Progenitor cell of endocrine pancreas (in vitro differentiated cells): ENCODE results near the gene GALNS. TPM values are rescaled to one million over a fixed set of nuclear protein-coding genes. Genes with fewer than 3 reads are reported as not detected.

ENCODE experiments used
- DNase-seq: peaks from one replicate; pipeline ENCODE4 v3.0.0; 2021; ENCODE audit warnings: low spot score; ENCODE audit not compliant: unreplicated experiment
- H3K27ac Mint-ChIP-seq: 2 replicates; pipeline ENCODE4 v1.8.0; 2021; ENCODE audit warnings: mild to moderate bottlenecking, moderate library complexity, mixed read lengths
- H3K27me3 Mint-ChIP-seq: 2 replicates; pipeline ENCODE4 v1.8.0; 2021; ENCODE audit warnings: mixed read lengths
- H3K36me3 Mint-ChIP-seq: 2 replicates; pipeline ENCODE4 v1.8.0; 2022; ENCODE audit warnings: mixed read lengths; ENCODE audit not compliant: insufficient read depth
- H3K4me1 Mint-ChIP-seq: 2 replicates; pipeline ENCODE4 v1.8.0; 2021; ENCODE audit warnings: low read depth, mixed read lengths
- H3K4me3 Mint-ChIP-seq: 2 replicates; pipeline ENCODE4 v1.8.0; 2021; ENCODE audit warnings: low read depth, mild to moderate bottlenecking, moderate library complexity, mixed read lengths
- H3K9me3 Mint-ChIP-seq: 2 replicates; pipeline ENCODE4 v1.8.0; 2021; ENCODE audit warnings: low read depth, mixed read lengths
- total RNA-seq: library from RNA; stranded (reverse); gene quantifications from 2 replicates; pipeline ENCODE4 v1.2.1, GENCODE V29; 2021
- TF ChIP-seq, protein P1 (sequence below): fragments of 200-600 bp; sonication (generic); IDR thresholded peaks from one replicate; pipeline ENCODE4 v1.5.0; 2021; ENCODE audit warnings: antibody characterized with exemption, mild to moderate bottlenecking; ENCODE audit not compliant: unreplicated experiment

Gene GALNS
- total RNA-seq, 1 donor from 2014 or later: 32.7 TPM

DNA sequence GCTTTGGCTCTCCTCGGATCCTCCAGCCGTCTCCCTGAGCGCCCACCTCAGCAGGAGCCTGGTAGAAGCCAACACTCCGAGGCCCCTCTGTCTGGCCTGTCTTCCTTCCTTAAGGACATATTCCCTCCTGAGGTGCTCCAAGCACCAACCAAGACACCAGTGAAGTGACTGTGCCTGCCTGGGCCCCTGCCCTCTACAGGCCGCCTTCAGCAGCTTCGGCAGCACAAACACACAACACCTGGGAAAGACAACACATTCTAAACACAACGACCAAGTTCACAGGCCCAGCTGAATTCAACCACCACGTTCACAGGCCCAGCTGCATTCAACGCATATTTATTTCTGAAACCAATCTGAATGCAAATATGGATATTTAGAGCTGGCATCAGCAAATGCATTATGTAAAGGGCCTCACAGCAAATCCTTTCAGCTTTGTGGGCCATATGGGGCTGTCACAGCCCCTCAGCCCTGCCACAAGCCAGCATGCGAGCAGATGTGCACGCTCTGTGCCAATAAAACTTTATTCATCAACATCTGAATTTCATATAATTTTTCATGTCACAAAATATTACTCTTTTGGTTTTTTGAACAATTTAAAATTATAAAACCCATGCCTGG lies 12.2 kb downstream of the GALNS start:
- no peaks in the 10 kb centered on the region for H3K36me3 Mint-ChIP-seq
- TF ChIP-seq, protein P1, sequence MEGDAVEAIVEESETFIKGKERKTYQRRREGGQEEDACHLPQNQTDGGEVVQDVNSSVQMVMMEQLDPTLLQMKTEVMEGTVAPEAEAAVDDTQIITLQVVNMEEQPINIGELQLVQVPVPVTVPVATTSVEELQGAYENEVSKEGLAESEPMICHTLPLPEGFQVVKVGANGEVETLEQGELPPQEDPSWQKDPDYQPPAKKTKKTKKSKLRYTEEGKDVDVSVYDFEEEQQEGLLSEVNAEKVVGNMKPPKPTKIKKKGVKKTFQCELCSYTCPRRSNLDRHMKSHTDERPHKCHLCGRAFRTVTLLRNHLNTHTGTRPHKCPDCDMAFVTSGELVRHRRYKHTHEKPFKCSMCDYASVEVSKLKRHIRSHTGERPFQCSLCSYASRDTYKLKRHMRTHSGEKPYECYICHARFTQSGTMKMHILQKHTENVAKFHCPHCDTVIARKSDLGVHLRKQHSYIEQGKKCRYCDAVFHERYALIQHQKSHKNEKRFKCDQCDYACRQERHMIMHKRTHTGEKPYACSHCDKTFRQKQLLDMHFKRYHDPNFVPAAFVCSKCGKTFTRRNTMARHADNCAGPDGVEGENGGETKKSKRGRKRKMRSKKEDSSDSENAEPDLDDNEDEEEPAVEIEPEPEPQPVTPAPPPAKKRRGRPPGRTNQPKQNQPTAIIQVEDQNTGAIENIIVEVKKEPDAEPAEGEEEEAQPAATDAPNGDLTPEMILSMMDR: no peak
- H3K4me3 Mint-ChIP-seq: no peak overlapping the region
- H3K27ac Mint-ChIP-seq: no peak overlapping the region
- no peaks in the 10 kb centered on the region for H3K4me1 Mint-ChIP-seq
- DNase-seq: no peak
- H3K9me3 Mint-ChIP-seq: no peaks in the 10 kb centered on the region
- H3K27me3 Mint-ChIP-seq: no peaks in the 10 kb centered on the region

DNA sequence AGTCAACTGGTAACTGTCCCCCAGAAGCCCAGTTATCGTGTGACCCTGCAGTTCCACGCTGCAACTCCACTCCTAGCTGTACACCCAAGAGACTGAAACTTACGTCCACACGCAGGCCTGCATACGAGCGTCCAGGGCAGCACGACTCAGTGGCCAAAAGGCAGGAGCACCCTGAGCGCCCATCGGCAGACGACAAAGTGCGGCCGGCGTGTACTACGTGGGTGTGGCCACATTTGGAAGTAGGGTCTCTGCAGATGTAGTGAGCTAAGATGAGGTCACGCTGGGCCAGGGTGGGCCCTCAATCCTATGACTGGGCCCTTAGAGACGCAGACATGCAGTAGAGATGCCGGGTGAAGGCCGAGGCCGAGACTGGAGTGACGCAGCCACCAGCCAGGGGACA lies 13.5 kb downstream of the GALNS start:
- H3K36me3 Mint-ChIP-seq: no peaks in the 10 kb centered on the region
- H3K27me3 Mint-ChIP-seq: no peaks in the 10 kb centered on the region
- H3K27ac Mint-ChIP-seq: no peak overlapping the region
- DNase-seq: no peak
- TF ChIP-seq, protein P1: no peak
- H3K4me1 Mint-ChIP-seq: no peaks in the 10 kb centered on the region
- H3K4me3 Mint-ChIP-seq: no peak overlapping the region
- H3K9me3 Mint-ChIP-seq: no peaks in the 10 kb centered on the region

DNA sequence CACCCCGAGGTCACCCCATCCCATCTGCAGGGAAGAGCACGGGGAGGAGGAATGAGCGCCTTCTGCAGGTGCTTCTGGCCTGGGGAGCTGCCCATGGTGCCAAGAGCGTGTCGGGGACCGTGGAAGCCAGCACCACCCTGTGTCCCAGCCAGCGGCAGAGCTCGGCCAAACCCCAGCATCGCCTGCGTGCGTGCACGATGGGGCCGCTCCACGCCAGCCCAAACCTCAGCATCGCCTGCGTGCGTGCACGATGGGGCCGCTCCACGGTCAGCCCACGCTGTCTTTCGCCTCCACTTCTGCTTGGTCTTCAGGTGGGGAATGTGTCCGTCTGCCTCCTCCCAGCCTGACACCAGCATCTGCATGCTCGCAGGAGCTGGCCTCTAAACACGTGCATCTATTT lies 13.9 kb downstream of the GALNS start:
- TF ChIP-seq, protein P1: no peak
- H3K27ac Mint-ChIP-seq: no peak overlapping the region
- no peaks in the 10 kb centered on the region for H3K9me3 Mint-ChIP-seq
- H3K4me3 Mint-ChIP-seq: no peak overlapping the region
- H3K36me3 Mint-ChIP-seq: no peaks in the 10 kb centered on the region
- no peaks in the 10 kb centered on the region for H3K27me3 Mint-ChIP-seq
- no peak for DNase-seq
- H3K4me1 Mint-ChIP-seq: no peaks in the 10 kb centered on the region

DNA sequence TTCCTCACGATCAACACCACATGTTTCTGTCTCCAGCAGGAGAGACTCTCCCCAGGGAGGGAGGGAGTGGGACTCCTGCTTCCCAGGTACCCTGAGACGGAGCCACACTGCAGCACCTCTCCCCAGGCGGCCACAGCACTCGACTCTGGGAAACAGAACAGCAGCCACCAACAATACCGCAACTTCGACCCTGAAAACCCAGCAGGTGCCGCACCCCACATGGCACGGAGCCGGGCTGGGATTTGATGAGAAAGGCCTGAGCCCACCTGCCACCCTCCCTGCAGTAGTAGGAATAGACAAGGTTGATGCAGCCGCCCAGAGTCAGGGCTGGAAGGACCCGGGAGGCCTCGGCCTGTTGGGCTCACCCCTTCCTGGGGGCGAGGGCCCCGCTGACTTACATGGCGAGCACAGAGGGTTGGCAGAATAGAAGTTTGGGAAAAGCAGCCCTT lies 14.4 kb downstream of the GALNS start:
- H3K9me3 Mint-ChIP-seq: no peaks in the 10 kb centered on the region
- no peak for DNase-seq
- no peaks in the 10 kb centered on the region for H3K27me3 Mint-ChIP-seq
- no peak overlapping the region for H3K27ac Mint-ChIP-seq
- no peaks in the 10 kb centered on the region for H3K4me1 Mint-ChIP-seq
- H3K36me3 Mint-ChIP-seq: no peaks in the 10 kb centered on the region
- TF ChIP-seq, protein P1: no peak
- no peak overlapping the region for H3K4me3 Mint-ChIP-seq

DNA sequence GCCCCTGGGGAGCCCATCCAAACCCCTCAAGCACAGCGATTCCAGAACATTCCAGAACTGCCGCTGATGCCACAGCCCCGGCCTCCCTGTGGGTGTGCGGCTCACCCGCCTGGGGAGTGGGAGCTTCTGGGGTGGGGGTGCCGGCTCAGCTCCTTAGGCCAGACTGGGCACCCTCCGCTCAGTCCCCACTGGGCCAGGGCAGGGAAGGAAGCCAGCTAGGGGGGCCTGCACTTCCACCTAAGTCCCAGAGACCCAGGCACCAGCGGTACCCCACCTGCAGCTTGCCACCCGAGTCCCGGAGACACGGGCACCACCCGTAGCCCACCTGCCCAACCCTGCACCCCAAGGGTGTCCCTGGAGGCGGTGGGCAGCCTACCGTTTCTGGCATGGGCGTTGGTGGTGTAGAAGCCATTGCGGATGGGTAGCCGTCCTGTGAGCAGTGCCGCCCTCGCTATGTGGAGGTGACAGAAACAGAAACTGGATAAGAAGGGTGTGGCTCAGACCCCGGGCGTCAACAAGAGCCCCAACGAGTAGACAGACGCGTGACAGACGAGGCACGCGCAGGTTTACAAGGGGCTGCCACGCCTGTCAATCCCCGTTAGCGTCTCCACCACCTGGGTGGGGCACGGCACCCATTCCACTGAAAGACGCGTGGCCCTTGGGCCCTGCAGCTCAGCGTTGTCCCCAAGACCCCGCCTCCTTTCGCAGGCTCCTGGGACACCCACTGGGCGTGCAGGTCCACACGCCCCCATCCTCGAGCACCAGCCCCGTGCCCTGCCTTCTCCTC lies 15.0 kb downstream of the GALNS start:
- H3K4me3 Mint-ChIP-seq: no peak overlapping the region
- H3K9me3 Mint-ChIP-seq: no peaks in the 10 kb centered on the region
- no peak overlapping the region for H3K27ac Mint-ChIP-seq
- no peaks in the 10 kb centered on the region for H3K27me3 Mint-ChIP-seq
- H3K4me1 Mint-ChIP-seq: no peaks in the 10 kb centered on the region
- no peaks in the 10 kb centered on the region for H3K36me3 Mint-ChIP-seq
- TF ChIP-seq, protein P1: no peak
- no peak for DNase-seq
